AG04450 (cell line): ENCODE results near the gene TNFAIP3. TPM values are rescaled to one million over a fixed set of nuclear protein-coding genes. Genes with fewer than 3 reads are reported as not detected.

Source experiments
- CTCF ChIA-PET: fragments of 300-600, 350-600 bp; formaldehyde crosslinking; extraction: SDS; loops from one replicate; lab custom pipeline; 2022; ENCODE audit warnings: antibody characterized with exemption, inconsistent platforms; lab: Charles Lee
- POLR2A ChIA-PET: fragments of 350-600 bp; formaldehyde crosslinking; extraction: SDS; loops from one replicate; lab custom pipeline; 2021; ENCODE audit warnings: antibody characterized with exemption, inconsistent platforms; lab: Yijun Ruan, JAX
- DNase-seq: peaks from one replicate; pipeline ENCODE4 v3.0.0-alpha.2; 2011; ENCODE audit warnings: low read depth, low spot score
- H3K27ac ChIP-seq: one replicate; pipeline ENCODE4 v1.5.1; 2012; ENCODE audit warnings: low read depth, low read length, control low read depth
- H3K27me3 ChIP-seq: one replicate; pipeline ENCODE4 v1.6.0; 2012; ENCODE audit warnings: low read length; ENCODE audit not compliant: control insufficient read depth, insufficient read depth
- H3K4me3 ChIP-seq: 2 replicates; pipeline ENCODE4 v1.5.1; 2011; ENCODE audit warnings: mild to moderate bottlenecking, low read depth, low read length, control low read depth
- H3K9me3 ChIP-seq: 2 replicates; pipeline ENCODE4 v1.5.1; 2012; ENCODE audit warnings: low read length; ENCODE audit not compliant: control insufficient read depth, insufficient read depth
- polyA plus RNA-seq: library from polyadenylated mRNA; depleted of rRNA; stranded (reverse); fragments of >200 nt; gene quantifications from 2 replicates; pipeline ENCODE4 v1.2.3, GENCODE V29; 2011
- TF ChIP-seq, protein P1 (sequence below): IDR thresholded peaks from 2 replicates; pipeline ENCODE4 v1.5.1; 2011; ENCODE audit warnings: low read depth, low read length, control low read depth, inconsistent platforms

TNFAIP3 gene
- polyA plus RNA-seq, 1 experiment, result 16.7 TPM

GRCh38 chr6:137910843-137911456 is 43.9 kb downstream of the TNFAIP3 start:
- ChIA-PET POLR2A (no interaction called here), CTCF (no interaction called here)
- no peak overlapping the region for H3K4me3 ChIP-seq
- DNase-seq, result no peak
- TF ChIP-seq, protein P1, sequence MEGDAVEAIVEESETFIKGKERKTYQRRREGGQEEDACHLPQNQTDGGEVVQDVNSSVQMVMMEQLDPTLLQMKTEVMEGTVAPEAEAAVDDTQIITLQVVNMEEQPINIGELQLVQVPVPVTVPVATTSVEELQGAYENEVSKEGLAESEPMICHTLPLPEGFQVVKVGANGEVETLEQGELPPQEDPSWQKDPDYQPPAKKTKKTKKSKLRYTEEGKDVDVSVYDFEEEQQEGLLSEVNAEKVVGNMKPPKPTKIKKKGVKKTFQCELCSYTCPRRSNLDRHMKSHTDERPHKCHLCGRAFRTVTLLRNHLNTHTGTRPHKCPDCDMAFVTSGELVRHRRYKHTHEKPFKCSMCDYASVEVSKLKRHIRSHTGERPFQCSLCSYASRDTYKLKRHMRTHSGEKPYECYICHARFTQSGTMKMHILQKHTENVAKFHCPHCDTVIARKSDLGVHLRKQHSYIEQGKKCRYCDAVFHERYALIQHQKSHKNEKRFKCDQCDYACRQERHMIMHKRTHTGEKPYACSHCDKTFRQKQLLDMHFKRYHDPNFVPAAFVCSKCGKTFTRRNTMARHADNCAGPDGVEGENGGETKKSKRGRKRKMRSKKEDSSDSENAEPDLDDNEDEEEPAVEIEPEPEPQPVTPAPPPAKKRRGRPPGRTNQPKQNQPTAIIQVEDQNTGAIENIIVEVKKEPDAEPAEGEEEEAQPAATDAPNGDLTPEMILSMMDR, result no peak
- H3K27ac ChIP-seq, result no peak overlapping the region
- no peaks in the 10 kb centered on the region for H3K27me3 ChIP-seq
- H3K9me3 ChIP-seq, result no peaks in the 10 kb centered on the region

GRCh38 chr6:137911675-137912191 is 44.7 kb downstream of the TNFAIP3 start:
- Histone ChIP-seq H3K27ac (no peak overlapping the region), H3K4me3 (no peak overlapping the region), H3K27me3 (no peaks in the 10 kb centered on the region), H3K9me3 (no peaks in the 10 kb centered on the region)
- POLR2A ChIA-PET, result no interaction called here
- no peak for DNase-seq
- TF ChIP-seq, protein P1, result no peak
- CTCF ChIA-PET, result interaction anchor here (1.0 to 1.2 kb wide), 2 partner anchors 195 to 204 kb away, joined by 3 read pairs; no protein-coding TSS in a partner anchor

GRCh38 chr6:137912813-137913212 is 45.8 kb downstream of the TNFAIP3 start:
- TF ChIP-seq, protein P1, result no peak
- no peak for DNase-seq
- POLR2A ChIA-PET, result no interaction called here
- H3K4me3 ChIP-seq, result no peak overlapping the region
- no peak overlapping the region for H3K27ac ChIP-seq
- CTCF ChIA-PET, result interaction anchor here (1.0 to 1.2 kb wide), 2 partner anchors 196 to 204 kb away, joined by 3 read pairs; no protein-coding TSS in a partner anchor
- no peaks in the 10 kb centered on the region for H3K9me3 ChIP-seq
- no peaks in the 10 kb centered on the region for H3K27me3 ChIP-seq

DNA sequence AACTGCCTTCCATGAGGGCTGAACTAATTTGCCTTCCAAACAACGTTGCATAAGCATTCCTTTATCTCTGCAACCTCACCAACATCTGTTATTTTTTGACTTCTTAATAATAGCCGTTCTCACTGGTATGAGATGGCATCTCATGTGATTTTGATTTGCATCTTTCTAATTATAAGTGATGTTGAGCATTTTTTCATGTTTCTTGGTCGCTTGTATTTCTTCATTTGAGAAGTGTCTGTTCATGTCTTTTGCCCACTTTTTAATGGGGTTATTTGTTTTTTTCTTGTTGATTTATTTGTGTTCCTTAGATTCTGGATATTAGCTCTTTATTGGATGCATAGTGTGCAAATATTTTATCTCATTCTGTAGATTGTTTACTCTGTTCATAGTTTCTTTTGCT is 46.4 kb downstream of the TNFAIP3 start:
- Histone ChIP-seq H3K4me3 (no peak overlapping the region), H3K27me3 (no peaks in the 10 kb centered on the region), H3K9me3 (no peaks in the 10 kb centered on the region), H3K27ac (no peak overlapping the region)
- no peak for DNase-seq
- ChIA-PET CTCF (interaction anchor here (1.0 kb wide), 1 partner anchor 205 kb away, joined by 3 read pairs; no protein-coding TSS in a partner anchor), POLR2A (no interaction called here)
- TF ChIP-seq, protein P1, result no peak

- no peak for DNase-seq
- ChIA-PET POLR2A (no interaction called here), CTCF (no interaction called here)
- no peaks in the 10 kb centered on the region for H3K9me3 ChIP-seq
- H3K27me3 ChIP-seq, result no peaks in the 10 kb centered on the region
- H3K4me3 ChIP-seq, result no peak overlapping the region
- no peak overlapping the region for H3K27ac ChIP-seq
- TF ChIP-seq, protein P1, result no peak
Observed at GRCh38 chr6:137913996-137914529, 47.0 kb downstream of the TNFAIP3 start.
